Stimulated activated naive CD4-positive, alpha-beta T cell (primary cell): ENCODE measurements around the gene HEMK1.

ENCODE experiments used
- DNase-seq, 6 experiments: peaks; one replicate each; lab custom pipeline; 2025; lab: John Stamatoyannopoulos, UW

Gene HEMK1

GRCh38 chr3:50568947-50569749 is at the start of gene HEMK1:
Gene HEMK1 (plus strand): TSS chr3:50569522. CDS start chr3:50571105, 1,583 bp downstream.
- DNase-seq, result peak; percentile 82 to 95 (median 90)

- no peak for DNase-seq
Measured at GRCh38 chr3:50520849-50521248, 48.5 kb upstream of the HEMK1 start.

GRCh38 chr3:50521572-50521971 is 47.8 kb upstream of the HEMK1 start:
- no peak for DNase-seq

- no peak for DNase-seq
Measured at GRCh38 chr3:50523279-50523811, 46.0 kb upstream of the HEMK1 start.

- no peak for DNase-seq
Measured at GRCh38 chr3:50524746-50525145, 44.6 kb upstream of the HEMK1 start.

GRCh38 chr3:50525191-50525910 is 44.0 kb upstream of the HEMK1 start:
- DNase-seq, result no peak

GRCh38 chr3:50525987-50526386 is 43.3 kb upstream of the HEMK1 start:
- no peak for DNase-seq

- DNase-seq, result no peak
Measured at GRCh38 chr3:50530001-50530970, 39.0 kb upstream of the HEMK1 start.

GRCh38 chr3:50531201-50531600 is 38.1 kb upstream of the HEMK1 start:
- DNase-seq, result no peak

- no peak for DNase-seq
Measured at GRCh38 chr3:50532062-50532705, 37.1 kb upstream of the HEMK1 start.

- no peak for DNase-seq
Measured at GRCh38 chr3:50533316-50533715, 36.0 kb upstream of the HEMK1 start.

GRCh38 chr3:50533807-50534461 is 35.4 kb upstream of the HEMK1 start:
- no peak for DNase-seq

GRCh38 chr3:50534681-50535330 is 34.5 kb upstream of the HEMK1 start:
- no peak for DNase-seq

GRCh38 chr3:50536471-50537180 is 32.7 kb upstream of the HEMK1 start:
- no peak for DNase-seq

GRCh38 chr3:50537421-50538129 is 31.7 kb upstream of the HEMK1 start:
- DNase-seq, result no peak

- no peak for DNase-seq
Measured at GRCh38 chr3:50539356-50540286, 29.7 kb upstream of the HEMK1 start.

- DNase-seq, result peak in 5 of 6 experiments; percentile 40 to 64 (median 49)
Measured at GRCh38 chr3:50542177-50543034, 26.9 kb upstream of the HEMK1 start.
